KBM-7 (cell line): Measurements from ENCODE around the gene CNBP.
"Not testable (repeated sequence)": the region's sequence is repeated elsewhere in the genome, so short reads cannot be mapped to it uniquely, and the experiment has no call there.

Source experiments
- DNase-seq: peaks from one replicate; pipeline ENCODE4 v3.0.0-alpha.2; 2015
- in situ Hi-C: fragments of 300-500 bp; cut with MboI; formaldehyde crosslinking; loops from 2 replicates; pipeline ENCODE4 v1.14.3; 2020; ENCODE audit warnings: low sequenced_read_pairs, low pct_unique_long_range_greater_than_20kb, mixed read lengths

The CNBP gene

GRCh38 chr3:129183569-129184395 lies at the start of gene CNBP:
Gene CNBP, minus strand, starts transcription at chr3:129183896. Its CDS starts 12,139 bp downstream, at chr3:129171757.
- in situ Hi-C loops: no loop called here
- peak; percentile 96 for DNase-seq

GRCh38 chr3:129231331-129232119 lies 47.8 kb upstream of the CNBP start:
- DNase-seq: no peak
- in situ Hi-C loops: no loop called here

- in situ Hi-C loops: no loop called here
- peak; percentile 72 for DNase-seq
These were observed 46.8 kb upstream of the CNBP start for GRCh38 chr3:129230311-129231019.

GRCh38 chr3:129228891-129229585 lies 45.3 kb upstream of the CNBP start:
- in situ Hi-C loops: no loop called here
- DNase-seq: no peak

- no peak for DNase-seq
- in situ Hi-C loops: no loop called here
These were observed 42.7 kb upstream of the CNBP start for GRCh38 chr3:129226374-129226773.

GRCh38 chr3:129224984-129225393 lies 41.3 kb upstream of the CNBP start:
- peak; percentile 58 for DNase-seq
- in situ Hi-C loops: no loop called here

- not testable (repeated sequence) for DNase-seq
These were observed 40.7 kb upstream of the CNBP start for GRCh38 chr3:129224387-129224786.

GRCh38 chr3:129218742-129219141 lies 35.0 kb upstream of the CNBP start:
- in situ Hi-C loops: no loop called here
- no peak for DNase-seq

More at GRCh38 chr3:129224387-129224786, 40.7 kb upstream of the CNBP start:
- in situ Hi-C loops: not testable (repeated sequence)

GRCh38 chr3:129213238-129213637 lies 29.5 kb upstream of the CNBP start:
- DNase-seq: no peak
- in situ Hi-C loops: no loop called here

GRCh38 chr3:129211772-129212171 lies 28.1 kb upstream of the CNBP start:
- peak; percentile 57 for DNase-seq
- in situ Hi-C loops: no loop called here

GRCh38 chr3:129211345-129211744 lies 27.6 kb upstream of the CNBP start:
- DNase-seq: no peak
- in situ Hi-C loops: no loop called here

- DNase-seq: no peak
- in situ Hi-C loops: no loop called here
These were observed 23.8 kb upstream of the CNBP start for GRCh38 chr3:129207479-129207878.

GRCh38 chr3:129205109-129205832 lies 21.6 kb upstream of the CNBP start:
- in situ Hi-C loops: no loop called here
- no peak for DNase-seq

GRCh38 chr3:129204473-129204872 lies 20.8 kb upstream of the CNBP start:
- in situ Hi-C loops: no loop called here
- DNase-seq: no peak

GRCh38 chr3:129199366-129199765 lies 15.7 kb upstream of the CNBP start:
- DNase-seq: no peak
- in situ Hi-C loops: no loop called here

GRCh38 chr3:129197321-129197720 lies 13.6 kb upstream of the CNBP start:
- in situ Hi-C loops: no loop called here
- DNase-seq: no peak

- in situ Hi-C loops: no loop called here
- DNase-seq: no peak
These were observed 12.9 kb upstream of the CNBP start for GRCh38 chr3:129196601-129197000.

GRCh38 chr3:129195731-129196256 lies 12.1 kb upstream of the CNBP start:
- peak; percentile 43 for DNase-seq
- in situ Hi-C loops: no loop called here
